Kasumi-1 (cell line): Measurements from ENCODE around the gene TMEM244.
"Not testable (repeated sequence)": the region's sequence is repeated elsewhere in the genome, so short reads cannot be mapped to it uniquely, and the experiment has no call there.

Experiments
- DNase-seq, 2 experiments: peaks; one replicate each; lab custom pipeline; 2025; lab: John Stamatoyannopoulos, UW

TMEM244 gene

GRCh38 chr6:129866688-129867087 lies 5.6 kb upstream of the TMEM244 start:
- no peak for DNase-seq

GRCh38 chr6:129866256-129866655 lies 5.1 kb upstream of the TMEM244 start:
- DNase-seq = no peak

GRCh38 chr6:129865013-129865412 lies 3.9 kb upstream of the TMEM244 start:
- no peak for DNase-seq

- DNase-seq = no peak
Observed at GRCh38 chr6:129863664-129864063, 2.5 kb upstream of the TMEM244 start.

GRCh38 chr6:129859524-129859923 lies 1.6 kb downstream of the TMEM244 start:
- no peak for DNase-seq

GRCh38 chr6:129857838-129858237 lies 3.3 kb downstream of the TMEM244 start:
- DNase-seq = no peak

- no peak for DNase-seq
Observed at GRCh38 chr6:129853996-129854711, 7.0 kb downstream of the TMEM244 start.

- DNase-seq = peak; percentile 26 to 31
Observed at GRCh38 chr6:129852257-129852858, 8.8 kb downstream of the TMEM244 start.

GRCh38 chr6:129849456-129849855 lies 11.7 kb downstream of the TMEM244 start:
- no peak for DNase-seq

- DNase-seq = no peak
Observed at GRCh38 chr6:129846761-129847160, 14.4 kb downstream of the TMEM244 start.

- no peak for DNase-seq
Observed at GRCh38 chr6:129845696-129846095, 15.4 kb downstream of the TMEM244 start.

GRCh38 chr6:129844118-129844891 lies 16.8 kb downstream of the TMEM244 start:
- DNase-seq = no peak

GRCh38 chr6:129843573-129843972 lies 17.5 kb downstream of the TMEM244 start:
- DNase-seq = no peak

- DNase-seq = no peak
Observed at GRCh38 chr6:129842881-129843409, 18.2 kb downstream of the TMEM244 start.

- no peak for DNase-seq
Observed at GRCh38 chr6:129842137-129842536, 19.0 kb downstream of the TMEM244 start.

- DNase-seq = not testable (repeated sequence)
Observed at GRCh38 chr6:129839562-129839961, 21.6 kb downstream of the TMEM244 start.

GRCh38 chr6:129835691-129836090 lies 25.4 kb downstream of the TMEM244 start:
- DNase-seq = no peak

GRCh38 chr6:129832299-129832698 lies 28.8 kb downstream of the TMEM244 start:
- DNase-seq = no peak

GRCh38 chr6:129828229-129828628 lies 32.9 kb downstream of the TMEM244 start:
- DNase-seq = no peak

- no peak for DNase-seq
Observed at GRCh38 chr6:129818251-129818650, 42.9 kb downstream of the TMEM244 start.

GRCh38 chr6:129817821-129818220 lies 43.3 kb downstream of the TMEM244 start:
- no peak for DNase-seq

GRCh38 chr6:129817332-129817731 lies 43.8 kb downstream of the TMEM244 start:
- DNase-seq = no peak
